Activated T-helper 9 cell treated with anti-CD3 and anti-CD28 coated beads, Interleukin-2, amount 50 U/mL, for 16 hours (primary cell): ENCODE measurements around the gene CAMK2A.
"Not testable (repeated sequence)": the region's sequence is repeated elsewhere in the genome, so short reads cannot be mapped to it uniquely, and the experiment has no call there.

Experiments
- DNase-seq: peaks from one replicate; pipeline ENCODE4 v3.0.0-alpha.2; 2020; ENCODE audit warnings: low read depth

Gene CAMK2A

GRCh38 chr5:150254363-150254762 is 35.2 kb downstream of the CAMK2A start:
- DNase-seq: no peak

GRCh38 chr5:150253416-150254208 is 36.0 kb downstream of the CAMK2A start:
- DNase-seq: no peak

- no peak for DNase-seq
Measured at GRCh38 chr5:150252489-150252888, 37.1 kb downstream of the CAMK2A start.

GRCh38 chr5:150251504-150251903 is 38.1 kb downstream of the CAMK2A start:
- DNase-seq: no peak

GRCh38 chr5:150249744-150250143 is 39.8 kb downstream of the CAMK2A start:
- DNase-seq: no peak

GRCh38 chr5:150248946-150249345 is 40.6 kb downstream of the CAMK2A start:
- DNase-seq: no peak

- DNase-seq: not testable (repeated sequence)
Measured at GRCh38 chr5:150248493-150248892, 41.1 kb downstream of the CAMK2A start.

- no peak for DNase-seq
Measured at GRCh38 chr5:150247726-150248125, 41.8 kb downstream of the CAMK2A start.

GRCh38 chr5:150246835-150247234 is 42.7 kb downstream of the CAMK2A start:
- no peak for DNase-seq

- DNase-seq: no peak
Measured at GRCh38 chr5:150246429-150246828, 43.1 kb downstream of the CAMK2A start.

GRCh38 chr5:150245808-150246207 is 43.8 kb downstream of the CAMK2A start:
- no peak for DNase-seq

- no peak for DNase-seq
Measured at GRCh38 chr5:150245111-150245789, 44.3 kb downstream of the CAMK2A start.

- no peak for DNase-seq
Measured at GRCh38 chr5:150244209-150244608, 45.4 kb downstream of the CAMK2A start.

- DNase-seq: no peak
Measured at GRCh38 chr5:150243590-150243989, 46.0 kb downstream of the CAMK2A start.

- no peak for DNase-seq
Measured at GRCh38 chr5:150242251-150242894, 47.2 kb downstream of the CAMK2A start.

GRCh38 chr5:150241298-150242160 is 48.0 kb downstream of the CAMK2A start:
- DNase-seq: no peak

- no peak for DNase-seq
Measured at GRCh38 chr5:150239794-150240122, 49.8 kb downstream of the CAMK2A start.

- no peak for DNase-seq
Measured at GRCh38 chr5:150239099-150239793, 50.3 kb downstream of the CAMK2A start.

- no peak for DNase-seq
Measured at GRCh38 chr5:150238646-150239045, 50.9 kb downstream of the CAMK2A start.

GRCh38 chr5:150236981-150237754 is 52.4 kb downstream of the CAMK2A start:
- DNase-seq: no peak

GRCh38 chr5:150236313-150236712 is 53.3 kb downstream of the CAMK2A start:
- DNase-seq: no peak
